CD4-positive, alpha-beta T cell (primary cell): ENCODE measurements around the gene PCDHA2. TPM values are rescaled to one million over a fixed set of nuclear protein-coding genes. Genes with fewer than 3 reads are reported as not detected.

Experiments used
- ATAC-seq: fragments of 200-7000 bp; cut with Tn5 transposase; one replicate; pipeline ENCODE4 v1.10.0; 2022; ENCODE audit warnings: mild to moderate bottlenecking; ENCODE audit not compliant: poor library complexity
- CTCF ChIA-PET: fragments of 350-600 bp; sonication (Branson Sonifier 250); formaldehyde crosslinking; loops from one replicate; lab custom pipeline; 2021; ENCODE audit warnings: antibody characterized with exemption, inconsistent platforms; lab: Charles Lee
- POLR2A ChIA-PET: fragments of 350-600 bp; sonication (Branson Sonifier 250); formaldehyde crosslinking; loops from one replicate; lab custom pipeline; 2021; ENCODE audit warnings: antibody characterized with exemption, inconsistent platforms; lab: Charles Lee
- DNase-seq, 14 experiments: peaks; one replicate each; pipeline ENCODE4 v3.0.0-alpha.2; 2013 to 2020; ENCODE audit warnings: mixed read lengths in 2 of 14
- H3K27ac ChIP-seq, 2 donors: one replicate each; pipeline versions ENCODE4 v1.5.1 to v1.7.0; 2013; ENCODE audit warnings: low read length in 2 of 2, low read depth in 1 of 2, mild to moderate bottlenecking in 1 of 2
- H3K27me3 ChIP-seq, 2 experiments: 1 replicate in 1 of 2; 2 replicates in 1 of 2; pipeline versions ENCODE4 v1.6.1 to v1.7.0; 2013; ENCODE audit warnings: low read length in 2 of 2, control low read depth in 1 of 2, mild to moderate bottlenecking in 1 of 2, moderate library complexity in 1 of 2; ENCODE audit not compliant: insufficient read depth in 2 of 2, control insufficient read depth in 1 of 2
- H3K36me3 ChIP-seq: one replicate; pipeline ENCODE4 v1.6.1; 2013; ENCODE audit warnings: low read length, control low read depth; ENCODE audit not compliant: insufficient read depth
- H3K4me1 ChIP-seq: one replicate; pipeline ENCODE4 v1.6.1; 2013; ENCODE audit warnings: low read length, control low read depth; ENCODE audit not compliant: insufficient read depth
- H3K4me3 ChIP-seq: one replicate; pipeline ENCODE4 v1.5.1; 2013; ENCODE audit warnings: mild to moderate bottlenecking, low read length, moderate library complexity
- H3K9me3 ChIP-seq, 2 experiments: 1 replicate in 1 of 2; 2 replicates in 1 of 2; pipeline versions ENCODE4 v1.6.1 to v1.7.0; 2013; ENCODE audit warnings: low read length in 2 of 2, mild to moderate bottlenecking in 2 of 2, control low read depth in 1 of 2, moderate library complexity in 1 of 2; ENCODE audit not compliant: control insufficient read depth in 1 of 2, insufficient read depth in 1 of 2
- H3K27ac Mint-ChIP-seq: one replicate; pipeline ENCODE4 v1.8.0; 2020; ENCODE audit warnings: mixed read lengths
- H3K27me3 Mint-ChIP-seq: one replicate; pipeline ENCODE4 v1.8.0; 2021; ENCODE audit warnings: mixed read lengths
- H3K36me3 Mint-ChIP-seq: one replicate; pipeline ENCODE4 v1.8.0; 2021; ENCODE audit warnings: low read depth, mixed read lengths
- H3K4me1 Mint-ChIP-seq: one replicate; pipeline ENCODE4 v1.8.0; 2021; ENCODE audit warnings: low read depth, mixed read lengths
- H3K4me3 Mint-ChIP-seq: one replicate; pipeline ENCODE4 v1.8.0; 2020; ENCODE audit warnings: mild to moderate bottlenecking, mixed read lengths
- H3K9me3 Mint-ChIP-seq: one replicate; pipeline ENCODE4 v1.8.0; 2020; ENCODE audit warnings: mixed read lengths
- intact Hi-C, 2 experiments: fragments of 100-400 bp; cut with DNase I in 1 of 2; cut with micrococcal nuclease in 1 of 2; formaldehyde crosslinking; loops; one replicate each; pipeline versions ENCODE4 v1.15.1 to v1.9.0; 2023 to 2025; cut with DNase I, micrococcal nuclease
- polyA plus RNA-seq, 2 donors: library from polyadenylated mRNA; unstranded; fragments of 120-200 nt; gene quantifications; one replicate each; pipeline ENCODE4 v1.2.1, GENCODE V29; 2013
- total RNA-seq, 174 experiments: library from RNA in 2 of 174; stranded (reverse) in 2 of 174; gene quantifications; one replicate each; pipeline ENCODE4 v1.2.3 and lab custom pipeline; 2021 to 2026
- TF ChIP-seq, protein P1 (sequence below): fragments of 200-600 bp; IDR thresholded peaks from one replicate; pipeline ENCODE4 v1.8.0; 2022; ENCODE audit warnings: antibody characterized with exemption, mild to moderate bottlenecking

Gene PCDHA2
- not detected for total RNA-seq
- not detected for polyA plus RNA-seq (2013, experiment 1 of 2)
- polyA plus RNA-seq (2013, experiment 2 of 2) = not detected
- total RNA-seq (lab: John Stamatoyannopoulos, UW) = 0 to 0.20 (median 0) reads per million in 172 experiments

DNA sequence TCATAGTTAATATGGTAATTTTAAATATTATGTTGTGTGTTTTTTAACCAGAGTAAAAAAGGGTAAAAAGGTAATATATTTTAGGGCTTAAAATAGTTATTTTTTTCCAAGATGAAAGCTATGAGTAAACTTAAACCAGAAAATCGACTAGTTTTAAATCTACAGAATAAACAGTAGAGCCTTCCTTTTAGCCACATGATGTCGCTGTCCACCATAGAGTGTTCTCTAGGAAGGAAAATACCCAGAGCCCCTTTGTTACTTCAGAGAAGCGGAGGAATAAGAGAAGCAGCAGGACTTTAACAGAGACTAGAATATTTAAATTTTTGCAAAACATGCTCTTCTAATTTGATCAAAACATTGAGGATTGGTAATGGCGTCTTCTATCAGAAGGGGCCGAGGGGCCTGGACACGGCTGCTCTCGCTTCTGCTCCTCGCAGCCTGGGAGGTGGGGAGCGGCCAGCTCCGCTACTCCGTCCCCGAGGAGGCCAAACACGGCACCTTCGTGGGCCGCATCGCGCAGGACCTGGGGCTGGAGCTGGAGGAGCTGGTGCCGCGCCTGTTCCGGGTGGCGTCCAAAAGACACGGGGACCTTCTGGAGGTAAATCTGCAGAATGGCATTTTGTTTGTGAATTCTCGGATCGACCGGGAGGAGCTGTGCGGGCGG is at the start of gene PCDHA2:
TSS of gene PCDHA2 (plus strand) at position 258 of the 664 bp plus-strand sequence.
- Mint-ChIP-seq H3K4me1 (no peaks in the 10 kb centered on the region), H3K9me3 (peaks cover 14% of the 10 kb centered on the region), H3K27me3 (peaks cover 64% of the 10 kb centered on the region), H3K4me3 (no peak within 1 kb of the TSS), H3K27ac (no peak within 1 kb of the TSS), H3K36me3 (peaks cover 29% of the 10 kb centered on the region)
- TF ChIP-seq, protein P1, sequence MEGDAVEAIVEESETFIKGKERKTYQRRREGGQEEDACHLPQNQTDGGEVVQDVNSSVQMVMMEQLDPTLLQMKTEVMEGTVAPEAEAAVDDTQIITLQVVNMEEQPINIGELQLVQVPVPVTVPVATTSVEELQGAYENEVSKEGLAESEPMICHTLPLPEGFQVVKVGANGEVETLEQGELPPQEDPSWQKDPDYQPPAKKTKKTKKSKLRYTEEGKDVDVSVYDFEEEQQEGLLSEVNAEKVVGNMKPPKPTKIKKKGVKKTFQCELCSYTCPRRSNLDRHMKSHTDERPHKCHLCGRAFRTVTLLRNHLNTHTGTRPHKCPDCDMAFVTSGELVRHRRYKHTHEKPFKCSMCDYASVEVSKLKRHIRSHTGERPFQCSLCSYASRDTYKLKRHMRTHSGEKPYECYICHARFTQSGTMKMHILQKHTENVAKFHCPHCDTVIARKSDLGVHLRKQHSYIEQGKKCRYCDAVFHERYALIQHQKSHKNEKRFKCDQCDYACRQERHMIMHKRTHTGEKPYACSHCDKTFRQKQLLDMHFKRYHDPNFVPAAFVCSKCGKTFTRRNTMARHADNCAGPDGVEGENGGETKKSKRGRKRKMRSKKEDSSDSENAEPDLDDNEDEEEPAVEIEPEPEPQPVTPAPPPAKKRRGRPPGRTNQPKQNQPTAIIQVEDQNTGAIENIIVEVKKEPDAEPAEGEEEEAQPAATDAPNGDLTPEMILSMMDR = no peak
- CTCF ChIA-PET = no interaction called here
- Histone ChIP-seq H3K9me3 (peaks cover 24 to 43% of the 10 kb centered on the region in 2 experiments), H3K36me3 (no peaks in the 10 kb centered on the region), H3K4me1 (no peaks in the 10 kb centered on the region), H3K4me3 (no peak within 1 kb of the TSS), H3K27ac (no peak within 1 kb of the TSS), H3K27me3 (peaks cover 15 to 19% of the 10 kb centered on the region in 2 experiments)
- POLR2A ChIA-PET = no interaction called here
- intact Hi-C loops = no loop called here
- ATAC-seq (no peak), DNase-seq (no peak)

DNA sequence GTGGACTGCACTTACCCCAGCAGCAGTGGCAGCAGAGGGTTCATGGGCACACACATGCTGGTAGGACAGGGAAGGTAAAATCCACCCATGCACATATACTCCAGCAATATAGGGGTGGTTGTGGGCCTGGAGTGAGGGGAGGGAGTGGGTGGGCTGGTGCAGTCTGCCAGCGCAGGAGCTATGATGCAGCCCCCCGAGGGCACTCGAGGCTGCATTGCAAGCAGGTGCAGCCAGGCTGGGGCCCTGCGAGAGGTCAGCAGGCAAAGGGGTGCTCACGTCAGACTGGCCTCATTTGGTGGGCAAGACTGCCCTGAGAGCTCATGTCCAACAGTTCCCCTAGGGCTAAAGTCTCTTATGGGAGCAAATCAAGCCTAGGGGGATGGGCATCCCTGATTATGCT is 41.1 kb upstream of the PCDHA2 start:
- no peak overlapping the region for H3K27ac ChIP-seq
- no peaks in the 10 kb centered on the region for H3K36me3 ChIP-seq
- DNase-seq (no peak), ATAC-seq (no peak)
- peaks cover 18% of the 10 kb centered on the region for H3K27me3 Mint-ChIP-seq
- no peaks in the 10 kb centered on the region for H3K4me1 Mint-ChIP-seq
- H3K9me3 Mint-ChIP-seq = peaks cover 50% of the 10 kb centered on the region
- intact Hi-C loops = no loop called here
- H3K4me3 ChIP-seq = no peak overlapping the region
- ChIA-PET CTCF (no interaction called here), POLR2A (no interaction called here)
- H3K4me1 ChIP-seq = no peaks in the 10 kb centered on the region
- H3K27me3 ChIP-seq = peaks cover 0 to 9% of the 10 kb centered on the region in 2 experiments
- TF ChIP-seq, protein P1 = no peak
- no peak overlapping the region for H3K27ac Mint-ChIP-seq
- H3K36me3 Mint-ChIP-seq = peaks cover 64% of the 10 kb centered on the region
- H3K9me3 ChIP-seq = peaks cover 27 to 70% of the 10 kb centered on the region in 2 experiments
- no peak overlapping the region for H3K4me3 Mint-ChIP-seq

DNA sequence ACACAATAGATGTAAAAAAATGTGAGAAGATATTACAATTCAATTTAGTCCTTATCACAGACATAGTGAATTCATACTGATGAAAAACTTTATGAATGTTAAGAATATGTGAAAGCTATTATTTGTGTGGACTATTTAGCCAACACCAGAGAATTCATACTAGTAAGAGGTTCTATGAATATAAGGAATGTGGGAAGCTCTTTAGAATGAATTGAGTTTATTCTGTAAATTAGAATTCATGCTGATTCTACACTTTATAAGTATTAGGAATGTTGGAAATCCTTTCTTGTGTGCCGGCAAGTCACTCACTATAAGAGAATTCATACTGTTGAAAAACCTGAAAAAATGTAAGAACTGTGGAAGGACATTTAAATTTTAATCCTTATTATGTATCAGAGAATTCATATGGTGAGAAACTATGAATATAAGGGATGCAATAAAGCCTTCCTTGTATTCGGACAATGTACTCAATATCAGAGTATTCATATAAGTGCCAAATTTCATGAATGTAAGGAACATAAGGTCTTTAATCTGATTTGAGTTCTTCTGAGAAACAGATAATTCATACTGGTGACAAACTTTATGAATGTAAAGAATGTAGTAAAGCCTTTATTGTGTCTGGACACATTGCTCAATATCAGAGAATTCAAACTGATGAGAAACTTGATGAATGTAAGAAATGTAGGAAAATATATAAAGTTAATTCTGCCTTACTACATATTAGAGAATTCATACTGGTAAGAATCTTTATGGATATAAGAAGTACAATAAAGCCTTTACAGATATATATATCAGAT is 30.3 kb upstream of the PCDHA2 start:
- no peaks in the 10 kb centered on the region for H3K36me3 ChIP-seq
- H3K27ac ChIP-seq = no peak overlapping the region
- H3K9me3 ChIP-seq = peaks cover 43 to 77% of the 10 kb centered on the region in 2 experiments
- DNase-seq = no peak
- TF ChIP-seq, protein P1 = no peak
- intact Hi-C loops = no loop called here
- H3K27ac Mint-ChIP-seq = no peak overlapping the region
- no peaks in the 10 kb centered on the region for H3K27me3 Mint-ChIP-seq
- H3K4me1 ChIP-seq = no peaks in the 10 kb centered on the region
- H3K4me3 Mint-ChIP-seq = no peak overlapping the region
- H3K4me3 ChIP-seq = no peak overlapping the region
- H3K27me3 ChIP-seq = no peaks in the 10 kb centered on the region
- ChIA-PET CTCF (no interaction called here), POLR2A (no interaction called here)
- H3K4me1 Mint-ChIP-seq = no peaks in the 10 kb centered on the region
- peaks cover 12% of the 10 kb centered on the region for H3K9me3 Mint-ChIP-seq
- H3K36me3 Mint-ChIP-seq = peaks cover 53% of the 10 kb centered on the region
- no peak for ATAC-seq
